ENCODE data around the gene TMEM214.

Gene TMEM214

GRCh38 chr2:27078267-27079194 is 45.8 kb downstream of the TMEM214 start, which contains the start of gene EMILIN1:
EMILIN1 (plus strand) TSS chr2:27078615; CDS start chr2:27079066, 451 bp downstream.
- Histone ChIP-seq H3K4me3 (ENCODE audit: extremely low read depth, insufficient read depth, low read length, poor library complexity, severe bottlenecking) (no peak within 1 kb of the TSS), H3K9me3 (ENCODE audit: control insufficient read depth, low read length) (no peaks in the 10 kb centered on the region), H3K27ac (ENCODE audit: low read depth, low read length, severe bottlenecking) (peak within 1 kb of the TSS; percentile 64), H3K36me3 (ENCODE audit: control insufficient read depth, insufficient read depth, low read length) (no peaks in the 10 kb centered on the region), H3K4me1 (ENCODE audit: control insufficient read depth, insufficient read depth, low read length, poor library complexity, severe bottlenecking) (no peaks in the 10 kb centered on the region)
- WGBS, 2 experiments (ENCODE audit: insufficient coverage in 2 of 2), result 74 to 75% methylated on average over 27 to 34 of the region's 41 CpGs

- Histone ChIP-seq H3K4me3 (ENCODE audit: extremely low read depth, insufficient read depth, low read length, poor library complexity, severe bottlenecking) (no peak overlapping the region), H3K36me3 (ENCODE audit: control insufficient read depth, insufficient read depth, low read length) (no peaks in the 10 kb centered on the region), H3K27ac (ENCODE audit: low read depth, low read length, severe bottlenecking) (no peak overlapping the region), H3K4me1 (ENCODE audit: control insufficient read depth, insufficient read depth, low read length, poor library complexity, severe bottlenecking) (peaks cover 6% of the 10 kb centered on the region), H3K9me3 (ENCODE audit: control insufficient read depth, low read length) (no peaks in the 10 kb centered on the region)
- WGBS, 2 experiments (ENCODE audit: insufficient coverage in 2 of 2), result 92 to 94% methylated on average over 11 to 12 of the region's 14 CpGs
These were observed 46.7 kb downstream of the TMEM214 start for GRCh38 chr2:27079233-27080139.

DNA sequence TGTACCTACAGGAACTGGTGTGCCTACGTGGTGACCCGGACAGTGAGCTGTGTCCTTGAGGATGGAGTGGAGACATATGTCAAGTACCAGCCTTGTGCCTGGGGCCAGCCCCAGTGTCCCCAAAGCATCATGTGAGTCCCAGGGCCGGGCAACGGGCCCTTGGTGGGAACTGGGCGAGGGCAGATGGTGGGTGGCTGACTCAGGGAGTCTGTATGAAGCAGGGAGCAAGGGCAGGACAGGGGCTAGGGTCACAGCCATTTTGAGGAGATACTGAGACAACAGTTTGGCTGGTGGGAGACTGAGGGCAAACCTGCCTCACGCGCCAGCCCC is 47.3 kb downstream of the TMEM214 start:
- H3K27ac ChIP-seq (ENCODE audit: low read depth, low read length, severe bottlenecking), result no peak overlapping the region
- peaks cover 6% of the 10 kb centered on the region for H3K4me1 ChIP-seq (ENCODE audit: control insufficient read depth, insufficient read depth, low read length, poor library complexity, severe bottlenecking)
- 94 to 97% methylated on average over 6 to 7 of the region's 7 CpGs for WGBS, 2 experiments (ENCODE audit: insufficient coverage in 2 of 2)

DNA sequence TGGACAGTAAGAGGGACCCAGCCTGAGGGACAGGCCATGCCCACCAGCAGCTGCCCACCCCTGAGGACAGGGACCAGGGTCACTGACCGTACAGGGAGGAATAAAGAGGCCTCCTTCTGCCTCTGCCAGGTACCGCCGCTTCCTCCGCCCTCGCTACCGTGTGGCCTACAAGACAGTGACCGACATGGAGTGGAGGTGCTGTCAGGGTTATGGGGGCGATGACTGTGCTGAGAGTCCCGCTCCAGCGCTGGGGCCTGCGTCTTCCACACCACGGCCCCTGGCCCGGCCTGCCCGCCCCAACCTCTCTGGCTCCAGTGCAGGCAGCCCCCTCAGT is 47.8 kb downstream of the TMEM214 start:
- Histone ChIP-seq H3K27ac (ENCODE audit: low read depth, low read length, severe bottlenecking) (no peak overlapping the region), H3K4me3 (ENCODE audit: extremely low read depth, insufficient read depth, low read length, poor library complexity, severe bottlenecking) (no peak overlapping the region), H3K9me3 (ENCODE audit: control insufficient read depth, low read length) (no peaks in the 10 kb centered on the region), H3K36me3 (ENCODE audit: control insufficient read depth, insufficient read depth, low read length) (no peaks in the 10 kb centered on the region), H3K4me1 (ENCODE audit: control insufficient read depth, insufficient read depth, low read length, poor library complexity, severe bottlenecking) (peaks cover 10% of the 10 kb centered on the region)
- WGBS, 2 experiments (ENCODE audit: insufficient coverage in 2 of 2), result 95 to 97% methylated on average over 14 of the region's 14 CpGs

More for the DNA sequence above, 47.3 kb downstream of the TMEM214 start:
- H3K9me3 ChIP-seq (ENCODE audit: control insufficient read depth, low read length), result no peaks in the 10 kb centered on the region
- no peak overlapping the region for H3K4me3 ChIP-seq (ENCODE audit: extremely low read depth, insufficient read depth, low read length, poor library complexity, severe bottlenecking)
- H3K36me3 ChIP-seq (ENCODE audit: control insufficient read depth, insufficient read depth, low read length), result no peaks in the 10 kb centered on the region

GRCh38 chr2:27081984-27082772 is 49.4 kb downstream of the TMEM214 start:
- Histone ChIP-seq H3K4me1 (ENCODE audit: control insufficient read depth, insufficient read depth, low read length, poor library complexity, severe bottlenecking) (peaks cover 11% of the 10 kb centered on the region), H3K4me3 (ENCODE audit: extremely low read depth, insufficient read depth, low read length, poor library complexity, severe bottlenecking) (no peak overlapping the region), H3K9me3 (ENCODE audit: control insufficient read depth, low read length) (no peaks in the 10 kb centered on the region), H3K27ac (ENCODE audit: low read depth, low read length, severe bottlenecking) (no peak overlapping the region), H3K36me3 (ENCODE audit: control insufficient read depth, insufficient read depth, low read length) (no peaks in the 10 kb centered on the region)
- 94 to 98% methylated on average over 28 to 38 of the region's 38 CpGs for WGBS, 2 experiments (ENCODE audit: insufficient coverage in 2 of 2)

DNA sequence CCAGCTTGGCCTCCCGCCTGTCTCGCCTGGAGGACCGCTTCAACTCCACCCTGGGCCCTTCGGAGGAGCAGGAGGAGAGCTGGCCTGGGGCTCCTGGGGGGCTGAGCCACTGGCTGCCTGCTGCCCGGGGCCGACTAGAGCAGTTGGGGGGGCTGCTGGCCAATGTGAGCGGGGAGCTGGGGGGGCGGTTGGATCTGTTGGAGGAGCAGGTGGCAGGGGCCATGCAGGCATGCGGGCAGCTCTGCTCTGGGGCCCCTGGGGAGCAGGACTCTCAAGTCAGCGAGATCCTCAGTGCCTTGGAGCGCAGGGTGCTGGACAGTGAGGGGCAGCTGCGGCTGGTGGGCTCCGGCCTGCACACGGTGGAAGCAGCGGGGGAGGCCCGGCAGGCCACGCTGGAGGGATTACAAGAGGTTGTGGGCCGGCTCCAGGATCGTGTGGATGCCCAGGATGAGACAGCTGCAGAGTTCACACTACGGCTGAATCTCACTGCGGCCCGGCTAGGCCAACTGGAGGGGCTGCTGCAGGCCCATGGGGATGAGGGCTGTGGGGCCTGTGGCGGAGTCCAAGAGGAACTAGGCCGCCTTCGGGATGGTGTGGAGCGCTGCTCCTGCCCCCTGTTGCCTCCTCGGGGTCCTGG is 50.1 kb downstream of the TMEM214 start:
- Histone ChIP-seq H3K4me1 (ENCODE audit: control insufficient read depth, insufficient read depth, low read length, poor library complexity, severe bottlenecking) (peaks cover 11% of the 10 kb centered on the region), H3K36me3 (ENCODE audit: control insufficient read depth, insufficient read depth, low read length) (no peaks in the 10 kb centered on the region), H3K27ac (ENCODE audit: low read depth, low read length, severe bottlenecking) (no peak overlapping the region), H3K4me3 (ENCODE audit: extremely low read depth, insufficient read depth, low read length, poor library complexity, severe bottlenecking) (no peak overlapping the region), H3K9me3 (ENCODE audit: control insufficient read depth, low read length) (no peaks in the 10 kb centered on the region)
- 93 to 95% methylated on average over 21 to 27 of the region's 27 CpGs for WGBS, 2 experiments (ENCODE audit: insufficient coverage in 2 of 2)

- Histone ChIP-seq H3K36me3 (ENCODE audit: control insufficient read depth, insufficient read depth, low read length) (no peaks in the 10 kb centered on the region), H3K4me1 (ENCODE audit: control insufficient read depth, insufficient read depth, low read length, poor library complexity, severe bottlenecking) (peaks cover 11% of the 10 kb centered on the region), H3K27ac (ENCODE audit: low read depth, low read length, severe bottlenecking) (no peak overlapping the region), H3K4me3 (ENCODE audit: extremely low read depth, insufficient read depth, low read length, poor library complexity, severe bottlenecking) (no peak overlapping the region), H3K9me3 (ENCODE audit: control insufficient read depth, low read length) (no peaks in the 10 kb centered on the region)
- 94 to 96% methylated on average over 11 to 20 of the region's 20 CpGs for WGBS, 2 experiments (ENCODE audit: insufficient coverage in 2 of 2)
These were observed 50.9 kb downstream of the TMEM214 start for GRCh38 chr2:27083410-27084296.

DNA sequence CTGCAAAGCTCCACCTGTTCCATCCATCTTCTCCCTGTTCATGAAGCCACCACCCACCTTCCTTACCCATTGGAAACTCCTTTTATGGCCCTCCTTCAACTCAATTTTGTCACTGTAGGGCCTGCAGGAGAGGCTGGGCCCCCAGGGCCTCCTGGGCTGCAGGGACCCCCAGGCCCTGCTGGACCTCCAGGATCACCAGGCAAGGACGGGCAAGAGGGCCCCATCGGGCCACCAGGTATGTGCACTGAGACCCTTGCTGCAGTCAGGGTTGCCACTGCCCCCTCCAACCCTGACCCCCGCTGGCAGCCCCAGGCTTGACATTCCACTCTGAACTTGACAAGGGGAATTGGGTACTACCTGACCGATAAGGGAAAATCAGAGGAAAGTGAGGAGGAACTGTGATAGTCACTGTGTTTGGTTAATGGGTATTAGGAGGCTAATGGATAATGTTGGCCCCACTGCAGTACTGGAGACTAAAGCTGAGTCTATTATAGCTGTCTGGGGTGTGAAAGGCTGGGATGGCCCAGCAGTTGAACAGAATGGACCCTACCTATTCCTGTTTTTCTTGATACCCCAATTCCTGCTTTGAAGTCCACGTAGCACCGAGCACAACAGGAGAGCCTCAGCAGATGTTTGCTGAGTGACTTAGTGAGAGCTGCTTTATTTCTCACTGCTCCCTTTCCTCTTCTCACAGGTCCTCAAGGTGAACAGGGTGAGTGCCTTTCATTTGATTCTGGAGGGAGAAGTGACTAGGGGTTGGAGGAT is 51.7 kb downstream of the TMEM214 start:
- no peaks in the 10 kb centered on the region for H3K36me3 ChIP-seq (ENCODE audit: control insufficient read depth, insufficient read depth, low read length)
- 92% methylated on average over 3 to 4 of the region's 6 CpGs for WGBS, 2 experiments (ENCODE audit: insufficient coverage in 2 of 2)
- no peak overlapping the region for H3K27ac ChIP-seq (ENCODE audit: low read depth, low read length, severe bottlenecking)

GRCh38 chr2:27085062-27085672 is 52.4 kb downstream of the TMEM214 start:
- H3K9me3 ChIP-seq (ENCODE audit: control insufficient read depth, low read length), result no peaks in the 10 kb centered on the region
- H3K4me3 ChIP-seq (ENCODE audit: extremely low read depth, insufficient read depth, low read length, poor library complexity, severe bottlenecking), result peak overlapping the region; percentile 66
- no peak overlapping the region for H3K27ac ChIP-seq (ENCODE audit: low read depth, low read length, severe bottlenecking)
- H3K36me3 ChIP-seq (ENCODE audit: control insufficient read depth, insufficient read depth, low read length), result no peaks in the 10 kb centered on the region
- H3K4me1 ChIP-seq (ENCODE audit: control insufficient read depth, insufficient read depth, low read length, poor library complexity, severe bottlenecking), result peaks cover 11% of the 10 kb centered on the region
- 53 to 55% methylated on average over 5 to 7 of the region's 10 CpGs for WGBS, 2 experiments (ENCODE audit: insufficient coverage in 2 of 2)

More for the DNA sequence above, 51.7 kb downstream of the TMEM214 start:
- Histone ChIP-seq H3K4me3 (ENCODE audit: extremely low read depth, insufficient read depth, low read length, poor library complexity, severe bottlenecking) (no peak overlapping the region), H3K9me3 (ENCODE audit: control insufficient read depth, low read length) (no peaks in the 10 kb centered on the region), H3K4me1 (ENCODE audit: control insufficient read depth, insufficient read depth, low read length, poor library complexity, severe bottlenecking) (peaks cover 11% of the 10 kb centered on the region)

Measured in mesodermal cell (in vitro differentiated cells).